ENCODE measurements around the gene CLEC5A.
"Not testable (repeated sequence)": the region's sequence is repeated elsewhere in the genome, so short reads cannot be mapped to it uniquely, and the experiment has no call there.

Gene CLEC5A

GRCh38 chr7:141946796-141947195, at the start of gene CLEC5A:
Gene CLEC5A, minus strand, starts transcription at chr7:141946974. Its CDS starts 682 bp downstream, at chr7:141946292.
- no peak for DNase-seq (ENCODE audit: low read depth)

- DNase-seq (ENCODE audit: low read depth): no peak
Measured at GRCh38 chr7:141993354-141993753, 46.6 kb upstream of the CLEC5A start.

- no peak for DNase-seq (ENCODE audit: low read depth)
Measured at GRCh38 chr7:141992688-141993087, 45.9 kb upstream of the CLEC5A start.

- no peak for DNase-seq (ENCODE audit: low read depth)
Measured at GRCh38 chr7:141992156-141992555, 45.4 kb upstream of the CLEC5A start.

- DNase-seq (ENCODE audit: low read depth): no peak
Measured at GRCh38 chr7:141991140-141991539, 44.4 kb upstream of the CLEC5A start.

- no peak for DNase-seq (ENCODE audit: low read depth)
Measured at GRCh38 chr7:141990011-141990725, 43.4 kb upstream of the CLEC5A start.

GRCh38 chr7:141987803-141988202, 41.0 kb upstream of the CLEC5A start:
- DNase-seq (ENCODE audit: low read depth): not testable (repeated sequence)

- DNase-seq (ENCODE audit: low read depth): no peak
Measured at GRCh38 chr7:141986923-141987322, 40.1 kb upstream of the CLEC5A start.

- not testable (repeated sequence) for DNase-seq (ENCODE audit: low read depth)
Measured at GRCh38 chr7:141985926-141986325, 39.2 kb upstream of the CLEC5A start.

GRCh38 chr7:141979568-141979967, 32.8 kb upstream of the CLEC5A start:
- no peak for DNase-seq (ENCODE audit: low read depth)

- DNase-seq (ENCODE audit: low read depth): no peak
Measured at GRCh38 chr7:141978351-141978750, 31.6 kb upstream of the CLEC5A start.

- DNase-seq (ENCODE audit: low read depth): no peak
Measured at GRCh38 chr7:141976524-141977245, 29.9 kb upstream of the CLEC5A start.

GRCh38 chr7:141975806-141976523, 29.2 kb upstream of the CLEC5A start:
- DNase-seq (ENCODE audit: low read depth): peak; percentile 15

GRCh38 chr7:141974831-141975230, 28.1 kb upstream of the CLEC5A start:
- no peak for DNase-seq (ENCODE audit: low read depth)

GRCh38 chr7:141973673-141974072, 26.9 kb upstream of the CLEC5A start, which contains the start of gene TAS2R38:
Gene TAS2R38, minus strand, starts transcription at chr7:141973773. Its CDS starts 84 bp downstream, at chr7:141973689.
- no peak for DNase-seq (ENCODE audit: low read depth)

GRCh38 chr7:141960687-141961422, 14.1 kb upstream of the CLEC5A start:
- no peak for DNase-seq (ENCODE audit: low read depth)

GRCh38 chr7:141956084-141956483, 9.3 kb upstream of the CLEC5A start:
- DNase-seq (ENCODE audit: low read depth): no peak

- no peak for DNase-seq (ENCODE audit: low read depth)
Measured at GRCh38 chr7:141954334-141954733, 7.6 kb upstream of the CLEC5A start.

GRCh38 chr7:141952461-141952860, 5.7 kb upstream of the CLEC5A start:
- no peak for DNase-seq (ENCODE audit: low read depth)

- no peak for DNase-seq (ENCODE audit: low read depth)
Measured at GRCh38 chr7:141950806-141951205, 4.0 kb upstream of the CLEC5A start.

- no peak for DNase-seq (ENCODE audit: low read depth)
Measured at GRCh38 chr7:141949911-141950310, 3.1 kb upstream of the CLEC5A start.

- no peak for DNase-seq (ENCODE audit: low read depth)
Measured at GRCh38 chr7:141949451-141949850, 2.7 kb upstream of the CLEC5A start.

All from CMK (cell line).